Limb (tissue), 2 donors: ENCODE results near the gene KRTAP4-5.
"Not testable (repeated sequence)": the region's sequence is repeated elsewhere in the genome, so short reads cannot be mapped to it uniquely, and the experiment has no call there.

Experiments
- DNase-seq, 2 donors: peaks; one replicate each; pipeline ENCODE4 v3.0.0-alpha.2; 2016; ENCODE audit errors: extremely low spot score in 2 of 2

Gene KRTAP4-5

GRCh38 chr17:41147531-41148204 is 2.0 kb downstream of the KRTAP4-5 start:
- DNase-seq = no peak

GRCh38 chr17:41145261-41145660 is 4.4 kb downstream of the KRTAP4-5 start:
- DNase-seq = no peak

GRCh38 chr17:41144846-41145245 is 4.8 kb downstream of the KRTAP4-5 start:
- DNase-seq = no peak

GRCh38 chr17:41141361-41141760 is 8.3 kb downstream of the KRTAP4-5 start:
- DNase-seq = no peak

- DNase-seq = no peak
Observed at GRCh38 chr17:41140360-41141131, 9.1 kb downstream of the KRTAP4-5 start, which contains the start of gene KRTAP4-6. KRTAP4-6 (minus strand) TSS chr17:41140544; CDS start chr17:41140487, 57 bp downstream.

- DNase-seq = not testable (repeated sequence)
Observed at GRCh38 chr17:41139865-41140264, 9.8 kb downstream of the KRTAP4-5 start.

GRCh38 chr17:41133880-41134735 is 15.5 kb downstream of the KRTAP4-5 start:
- no peak for DNase-seq

- no peak for DNase-seq
Observed at GRCh38 chr17:41131979-41132378, 17.6 kb downstream of the KRTAP4-5 start.

- DNase-seq = no peak
Observed at GRCh38 chr17:41127371-41127770, 22.3 kb downstream of the KRTAP4-5 start.

- no peak for DNase-seq
Observed at GRCh38 chr17:41126412-41126811, 23.2 kb downstream of the KRTAP4-5 start.

GRCh38 chr17:41125064-41125463 is 24.6 kb downstream of the KRTAP4-5 start:
- no peak for DNase-seq

- not testable (repeated sequence) for DNase-seq
Observed at GRCh38 chr17:41123991-41124371, 25.6 kb downstream of the KRTAP4-5 start, which contains the start of gene KRTAP4-12. KRTAP4-12 (minus strand) TSS chr17:41124182; CDS start chr17:41124122, 60 bp downstream.

- not testable (repeated sequence) for DNase-seq
Observed at GRCh38 chr17:41123292-41123990, 26.2 kb downstream of the KRTAP4-5 start.

- DNase-seq = no peak
Observed at GRCh38 chr17:41121742-41122141, 27.9 kb downstream of the KRTAP4-5 start.

GRCh38 chr17:41119696-41120690 is 29.6 kb downstream of the KRTAP4-5 start:
- not testable (repeated sequence) for DNase-seq

GRCh38 chr17:41118721-41119120 is 30.9 kb downstream of the KRTAP4-5 start:
- no peak for DNase-seq

GRCh38 chr17:41117846-41118386 is 31.7 kb downstream of the KRTAP4-5 start, which contains the start of gene KRTAP4-11:
KRTAP4-11 (minus strand) TSS chr17:41118373; CDS start chr17:41118315, 58 bp downstream.
- DNase-seq = not testable (repeated sequence)

GRCh38 chr17:41116297-41116696 is 33.3 kb downstream of the KRTAP4-5 start:
- DNase-seq = no peak

- no peak for DNase-seq
Observed at GRCh38 chr17:41111151-41111885, 38.3 kb downstream of the KRTAP4-5 start.
